GM19239 (cell line): Measurements from ENCODE around the gene MMD.
A peak's percentile ranks its signal among the peaks of the same experiment; 100 is the strongest.
"Not testable (repeated sequence)": the region's sequence is repeated elsewhere in the genome, so short reads cannot be mapped to it uniquely, and the experiment has no call there.

ENCODE experiments used
- DNase-seq: peaks from one replicate; pipeline ENCODE4 v3.0.0; 2011; ENCODE audit warnings: low spot score; ENCODE audit not compliant: insufficient read length
- FAIRE-seq: peaks from 2 replicates; lab custom pipeline; 2011; peaks lifted over from hg19 to GRCh38; lab: Jason Lieb, UNC

The MMD gene

DNA sequence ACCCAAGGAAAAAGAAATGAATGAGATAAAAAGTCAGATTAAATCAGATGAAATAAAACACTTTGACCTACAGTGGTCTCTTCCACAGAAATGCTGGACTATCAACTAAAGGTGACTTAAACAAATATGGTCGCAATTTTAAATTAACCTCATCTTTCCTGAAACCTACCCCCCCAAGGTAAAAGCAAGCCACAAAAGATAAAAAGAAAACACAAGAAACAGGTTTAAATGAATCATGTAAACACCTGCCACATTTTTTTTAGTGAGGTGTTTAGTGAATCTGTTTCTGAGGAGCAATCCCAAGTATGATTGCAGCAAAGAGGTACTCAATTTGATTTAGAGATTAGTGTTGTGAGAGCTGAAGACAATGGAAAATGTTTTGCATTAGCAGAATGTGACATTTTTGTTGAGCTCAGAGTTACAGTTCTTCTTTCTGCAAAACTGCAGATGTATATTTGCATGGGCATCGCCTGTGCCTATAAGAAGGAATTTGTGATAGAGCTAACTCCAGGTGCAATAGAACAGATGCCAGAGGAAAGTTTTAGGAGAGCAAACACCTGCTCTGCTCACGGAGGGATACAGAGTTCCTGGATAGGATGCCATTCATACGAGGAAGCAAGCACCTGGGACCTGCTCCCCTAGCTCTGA lies 3.4 kb upstream of the MMD start:
- DNase-seq (no peak), FAIRE-seq (peak; percentile 75)

DNA sequence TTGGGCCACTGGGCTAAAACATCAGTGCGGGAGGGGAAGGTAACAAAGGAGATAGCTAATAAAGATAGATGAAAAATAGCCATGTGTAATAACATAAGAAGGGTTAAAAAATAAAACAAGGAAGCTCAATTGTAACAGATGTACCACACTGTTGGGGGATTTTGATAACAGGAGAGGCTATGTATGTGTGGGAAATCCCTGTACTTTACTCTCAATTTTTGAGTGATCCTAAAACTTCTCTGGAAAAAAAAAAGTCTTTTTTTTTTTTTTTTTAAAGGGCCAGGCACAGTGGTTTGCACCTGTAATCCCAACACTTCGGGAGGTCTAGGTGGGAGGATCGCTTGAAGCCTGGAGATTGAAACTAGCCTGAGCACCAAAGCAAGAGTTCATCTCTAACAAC lies 1.9 kb upstream of the MMD start:
- no peak for DNase-seq
- no peak for FAIRE-seq

DNA sequence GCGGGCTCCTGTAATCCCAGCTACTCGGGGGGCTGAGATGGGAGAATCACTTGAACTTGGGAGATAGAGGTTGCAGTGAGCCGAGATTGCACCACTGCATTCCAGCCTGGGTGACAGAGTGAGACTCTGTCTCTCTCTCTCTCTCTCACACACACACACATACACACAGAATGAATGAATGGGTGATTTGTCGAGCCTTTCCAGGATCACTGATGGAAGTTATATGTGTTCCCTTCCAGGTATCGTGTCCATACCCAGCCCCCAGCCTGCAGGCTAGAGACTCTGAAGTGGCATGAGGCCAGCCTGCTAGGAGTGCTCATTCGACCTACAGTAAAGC lies 1.2 kb upstream of the MMD start:
- peak; percentile 14 for FAIRE-seq
- DNase-seq: not testable (repeated sequence)

DNA sequence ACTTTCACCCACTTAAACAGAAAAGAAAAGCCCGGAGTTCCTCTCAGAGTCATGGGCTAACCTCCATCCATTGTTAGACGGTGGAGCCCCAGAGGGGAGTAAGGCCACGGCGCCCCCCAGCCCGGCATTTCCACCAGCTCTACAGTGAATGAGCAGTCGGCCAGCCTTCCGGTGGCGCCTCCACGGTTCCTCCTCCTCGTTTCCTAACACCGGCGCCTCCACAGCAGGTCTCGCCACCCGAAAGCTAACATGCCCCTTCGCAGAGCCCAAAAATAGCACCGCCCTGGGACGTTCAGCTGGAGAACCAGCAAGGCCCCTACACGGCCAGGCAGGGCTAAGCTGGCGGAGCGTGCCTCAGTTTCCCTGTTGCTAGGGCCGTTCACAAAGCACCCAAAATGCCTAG lies 858 bp downstream of the MMD start:
- DNase-seq (no peak), FAIRE-seq (peak; percentile 62)

DNA sequence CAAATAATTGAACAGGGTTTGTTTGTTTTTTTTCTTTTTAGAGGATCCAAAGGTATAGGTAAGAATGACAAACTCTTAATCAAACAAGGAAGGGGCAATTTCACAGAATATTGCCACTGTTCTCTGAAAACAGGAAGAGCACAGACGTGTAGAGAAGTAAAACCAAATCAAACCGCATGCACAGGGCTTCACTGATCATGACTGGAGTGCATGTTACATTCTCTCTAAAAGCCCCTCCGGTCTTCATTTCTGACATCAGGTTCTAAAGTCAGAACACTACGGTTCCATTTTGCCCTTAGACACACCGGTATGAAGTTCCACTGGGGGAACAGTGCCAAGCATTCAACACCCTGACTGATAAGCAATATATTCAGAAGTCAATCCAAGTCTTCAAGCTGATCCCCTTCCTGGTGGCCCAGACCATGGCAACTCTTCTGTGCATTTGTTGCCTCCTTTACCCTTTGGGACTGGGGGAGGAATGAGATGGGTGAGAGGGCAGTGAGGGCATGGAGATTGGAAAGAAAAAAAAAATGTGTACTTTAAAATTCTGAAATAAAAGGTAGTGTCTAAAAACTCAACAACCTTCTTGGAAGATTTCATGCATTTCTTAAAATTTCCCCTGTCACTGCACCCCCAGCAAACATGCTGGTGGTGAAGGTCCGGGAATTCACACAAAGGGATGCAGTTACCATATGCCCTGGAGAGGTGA lies 1.4 kb downstream of the MMD start:
- DNase-seq: no peak
- peak; percentile 94 for FAIRE-seq

DNA sequence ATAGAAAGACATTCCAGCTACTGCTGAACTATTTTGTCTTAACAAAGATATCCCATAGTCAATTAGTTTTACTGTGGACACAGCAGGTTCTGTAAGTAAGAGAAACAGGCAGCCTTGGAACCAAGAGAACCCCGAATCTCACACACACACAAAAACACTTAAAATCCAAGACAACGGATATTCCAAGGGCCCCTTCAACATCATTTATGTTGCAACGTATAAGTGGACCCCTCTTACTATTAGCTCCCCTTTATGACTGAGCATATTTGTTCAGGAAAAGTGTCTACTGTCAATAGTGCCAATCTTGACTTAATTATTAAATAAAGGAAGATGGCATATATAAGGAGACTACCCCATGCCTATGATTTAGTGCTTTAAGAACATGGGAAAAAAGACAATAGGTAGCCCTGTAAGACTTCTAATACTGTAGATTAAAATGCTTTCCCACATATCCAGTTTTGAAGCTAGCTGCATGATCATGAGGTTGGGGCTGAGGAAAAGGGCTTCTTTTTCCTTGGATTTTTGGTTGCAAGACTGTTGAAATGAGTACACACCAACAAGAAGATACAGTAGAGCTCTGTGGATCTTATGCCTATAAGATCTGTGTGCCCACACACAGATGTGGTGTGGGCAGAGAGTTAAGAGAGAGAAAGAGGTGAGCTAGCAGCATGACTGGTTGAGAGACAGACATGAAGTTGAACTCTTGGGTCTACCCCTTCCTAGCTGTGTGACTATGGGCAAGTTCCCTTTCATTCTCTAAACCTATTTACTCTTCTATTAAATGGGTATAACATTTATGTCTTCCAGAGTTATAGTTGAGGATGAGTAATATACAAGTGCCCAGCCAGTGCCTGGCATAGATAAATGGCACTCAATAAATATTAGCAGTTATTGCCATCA lies 3.0 kb downstream of the MMD start:
- peak; percentile 77 for FAIRE-seq
- no peak for DNase-seq

DNA sequence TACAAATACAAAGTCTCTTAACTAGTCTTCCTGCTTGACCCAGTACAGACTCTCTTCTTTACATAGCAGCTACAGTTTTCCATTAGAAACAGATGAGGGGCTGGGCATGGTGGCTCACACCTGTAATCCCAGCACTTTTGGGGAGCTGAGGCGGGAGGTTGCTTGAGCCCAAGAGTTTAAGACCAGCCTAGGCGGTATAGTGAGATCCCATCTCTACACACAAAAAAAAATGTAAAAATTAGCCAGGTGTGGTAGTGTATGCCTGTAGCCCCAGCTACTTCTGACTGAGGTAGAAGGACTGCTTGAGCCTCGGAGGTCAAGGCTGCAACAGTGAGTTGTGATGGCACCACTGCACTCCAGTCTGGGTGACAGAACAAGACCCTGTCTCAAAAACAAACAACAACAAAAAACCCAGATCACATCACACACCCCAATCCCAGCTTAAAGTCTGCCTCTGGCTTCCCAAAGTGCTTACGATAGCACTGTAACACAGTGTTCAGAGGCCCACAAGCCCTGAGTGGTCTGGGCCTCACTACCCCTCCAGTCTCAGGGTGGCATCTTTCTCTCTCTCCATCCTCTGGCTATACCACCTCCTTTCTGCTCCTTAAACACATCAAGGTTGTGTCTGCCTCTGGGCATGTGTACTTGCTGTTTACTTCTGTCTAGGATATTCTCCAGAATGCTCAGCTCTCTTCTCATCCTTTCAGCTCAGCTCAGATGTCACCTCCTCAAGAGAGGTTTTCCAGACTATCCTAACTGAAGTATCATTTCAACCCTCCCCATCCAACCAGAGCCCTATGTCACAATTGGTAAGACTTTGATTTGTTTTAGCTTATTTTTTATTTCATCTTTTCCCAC lies 4.0 kb downstream of the MMD start:
- no peak for FAIRE-seq
- no peak for DNase-seq

DNA sequence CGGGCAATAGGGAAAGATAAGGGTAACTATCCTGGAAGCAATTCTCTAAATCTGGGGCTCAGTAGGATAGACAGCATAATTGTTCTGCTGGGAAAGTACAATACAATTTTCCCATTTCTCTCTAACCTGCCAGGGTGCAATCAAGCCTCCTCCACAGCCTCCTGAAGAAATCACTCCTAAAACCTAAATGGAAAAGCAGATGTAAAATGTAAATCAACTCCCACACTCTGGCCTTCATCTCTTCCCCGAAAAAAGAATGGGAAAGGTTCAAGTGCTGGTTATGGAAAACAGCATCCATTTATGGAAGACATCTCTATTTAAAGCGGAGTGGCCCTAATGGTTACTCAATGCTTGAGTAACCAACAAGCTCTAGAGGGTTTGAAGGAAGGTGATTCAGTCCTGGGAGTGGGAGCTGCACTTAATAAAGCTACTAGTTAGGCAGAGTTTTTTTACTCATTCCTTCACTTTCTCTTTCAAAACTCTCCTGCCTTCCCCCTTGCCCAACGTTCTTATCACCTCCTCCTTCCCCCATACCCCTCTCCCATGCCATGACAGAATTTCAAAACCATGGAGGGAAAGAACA lies 5.1 kb downstream of the MMD start:
- peak; percentile 60 for FAIRE-seq
- no peak for DNase-seq

DNA sequence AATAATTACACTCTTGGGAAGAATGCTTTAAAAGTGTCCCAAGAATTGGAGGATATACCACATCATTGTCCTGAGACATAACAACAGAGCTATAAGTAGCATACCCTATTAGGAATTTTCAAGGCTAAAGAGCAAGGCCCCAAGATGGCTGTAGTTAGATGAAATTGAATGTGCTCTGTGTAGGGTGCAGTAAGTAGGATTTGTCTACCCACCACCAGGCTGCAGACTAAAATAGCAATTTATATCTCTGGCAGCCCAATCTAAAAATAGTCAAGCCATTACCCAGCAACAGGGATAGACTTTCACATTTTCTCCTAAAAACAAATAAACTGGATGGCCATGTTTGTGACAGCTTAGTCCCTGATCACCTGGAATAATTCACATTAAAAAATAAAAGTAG lies 5.6 kb downstream of the MMD start:
- FAIRE-seq (peak; percentile 37), DNase-seq (no peak)

DNA sequence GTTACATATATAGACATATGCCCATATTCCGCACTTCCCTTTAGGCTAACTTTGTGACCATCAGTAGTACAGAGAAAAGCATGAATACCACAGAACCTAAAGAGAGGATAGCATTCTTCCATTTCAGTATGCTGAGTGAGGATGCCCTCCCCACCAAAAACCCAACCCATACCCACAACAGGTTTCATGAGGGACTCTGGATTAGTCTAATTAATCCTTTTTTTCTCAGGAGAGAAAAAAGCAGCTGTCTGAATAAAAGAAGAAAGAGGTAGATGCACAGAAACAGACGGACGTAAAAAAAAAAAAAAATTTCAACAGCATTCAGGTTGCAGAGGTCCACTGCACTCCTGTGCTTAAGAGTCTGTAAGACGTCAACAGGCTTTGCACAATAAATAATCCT lies 6.7 kb downstream of the MMD start:
- DNase-seq: no peak
- no peak for FAIRE-seq

DNA sequence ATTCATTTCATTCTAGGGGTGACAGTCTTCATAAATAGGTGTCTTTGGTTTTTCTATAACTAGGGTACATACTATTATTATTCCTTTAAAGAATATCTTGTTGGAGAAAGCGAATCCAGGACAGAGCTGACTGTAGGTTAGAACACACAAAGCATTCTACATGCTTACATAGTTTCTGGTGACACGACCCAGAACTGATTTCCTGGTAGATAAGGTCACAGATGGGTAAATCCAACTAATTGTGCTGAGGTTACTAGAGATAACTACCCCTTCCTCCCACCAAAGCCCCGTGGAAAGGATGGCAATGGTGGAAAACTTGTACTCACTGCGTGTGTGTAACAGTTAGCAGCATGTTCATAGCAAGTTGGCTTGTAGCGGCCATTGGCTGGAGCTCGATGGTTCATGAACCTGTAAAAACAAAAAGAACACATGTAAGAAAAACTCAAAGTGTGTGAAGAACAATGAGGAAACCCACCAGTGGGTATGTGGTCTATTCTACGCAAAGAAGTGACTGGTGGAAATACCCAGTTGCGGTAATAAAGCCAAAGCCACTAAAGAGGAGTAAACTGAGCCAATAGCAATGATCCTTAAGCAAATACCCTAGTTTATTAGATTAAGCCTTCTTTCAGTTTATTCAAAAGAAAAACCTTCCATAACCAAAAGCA lies 7.7 kb downstream of the MMD start:
- FAIRE-seq (no peak), DNase-seq (no peak)

DNA sequence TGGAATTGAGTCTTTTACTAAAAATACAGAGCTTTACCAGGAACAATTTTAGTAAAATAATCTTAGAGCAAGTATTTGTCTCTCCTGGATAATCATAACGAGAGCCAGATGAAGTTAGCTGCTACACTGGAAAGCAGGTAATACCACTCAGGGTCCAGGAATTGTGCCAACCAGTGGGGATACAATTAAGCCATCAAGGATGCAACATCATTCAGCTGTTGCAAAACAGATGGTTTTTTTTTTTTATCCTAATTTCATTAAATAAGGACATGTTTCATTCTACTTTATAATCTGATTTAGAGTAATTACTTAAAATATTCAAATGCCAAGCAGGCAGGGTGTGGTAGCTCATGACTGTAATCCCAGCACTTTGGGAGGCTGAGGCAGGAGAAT lies 10.2 kb downstream of the MMD start:
- FAIRE-seq (no peak), DNase-seq (no peak)

DNA sequence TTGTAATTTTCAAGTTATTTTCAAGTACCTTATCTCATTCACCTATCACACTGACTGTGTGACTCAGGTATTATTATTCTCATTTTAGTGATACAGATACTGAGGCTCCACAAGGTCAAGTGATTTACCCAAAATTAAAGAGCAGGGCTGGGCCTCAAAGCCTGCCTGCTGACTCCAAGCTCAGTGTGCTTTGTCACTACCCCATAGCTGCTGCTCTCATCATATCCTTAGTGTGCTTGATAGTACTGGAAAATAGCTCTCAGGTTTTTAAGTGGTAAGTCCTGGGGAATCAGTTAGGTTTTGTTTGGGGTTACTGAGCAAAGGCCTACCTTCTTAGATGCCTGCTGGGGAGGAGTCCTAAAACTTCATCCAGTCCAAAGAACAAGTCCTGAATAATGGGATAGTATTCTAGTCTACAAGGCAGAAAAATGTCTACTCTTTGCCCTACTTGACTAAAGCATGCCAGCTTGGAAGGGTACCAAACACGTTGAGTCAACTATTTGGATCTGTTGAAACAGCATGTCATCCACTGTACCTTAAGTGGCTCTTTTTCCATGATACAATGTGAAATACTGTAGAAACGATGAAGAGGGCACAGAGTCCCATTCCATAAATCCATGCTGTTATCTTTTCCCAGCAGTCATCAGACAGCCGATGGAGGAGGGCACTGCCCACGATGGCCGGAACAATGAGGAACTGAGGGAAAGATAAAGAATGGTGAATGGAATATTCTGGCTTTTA lies 10.7 kb downstream of the MMD start:
- DNase-seq (no peak), FAIRE-seq (no peak)

DNA sequence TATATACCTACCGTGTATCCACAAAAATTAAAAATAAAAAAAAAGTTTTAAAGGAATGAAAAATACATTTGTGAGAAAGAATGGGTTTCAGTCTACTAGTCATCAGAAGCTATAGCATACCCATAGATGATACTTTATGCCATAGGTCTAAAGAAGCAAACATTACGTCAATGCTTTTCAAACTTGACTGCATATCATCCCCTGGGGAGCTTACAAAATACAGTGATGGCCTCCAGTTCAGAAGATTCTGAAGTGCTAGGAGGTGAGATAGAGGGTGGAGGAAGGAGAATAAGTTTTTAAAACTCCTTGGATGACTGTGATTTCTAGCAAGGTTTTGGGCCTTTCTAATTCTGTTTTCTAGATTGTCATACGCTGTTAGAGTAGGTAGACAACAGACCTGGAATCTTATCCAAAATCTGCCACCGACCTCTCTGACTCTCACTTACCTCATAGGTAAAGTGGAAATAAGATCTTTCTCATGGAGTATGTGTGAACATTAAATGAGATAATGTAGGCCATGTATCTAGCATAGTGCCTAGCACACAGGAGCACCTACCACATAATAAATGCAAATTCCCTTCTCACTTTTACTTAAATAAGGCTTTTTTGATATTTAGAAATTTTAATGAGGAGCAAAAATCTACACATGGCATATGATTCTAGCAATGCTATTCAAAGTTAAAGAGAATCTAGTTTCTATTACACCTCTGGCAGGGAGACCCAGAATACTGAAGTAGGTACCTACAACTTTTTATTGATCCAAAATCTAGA lies 12.4 kb downstream of the MMD start:
- DNase-seq (no peak), FAIRE-seq (no peak)

DNA sequence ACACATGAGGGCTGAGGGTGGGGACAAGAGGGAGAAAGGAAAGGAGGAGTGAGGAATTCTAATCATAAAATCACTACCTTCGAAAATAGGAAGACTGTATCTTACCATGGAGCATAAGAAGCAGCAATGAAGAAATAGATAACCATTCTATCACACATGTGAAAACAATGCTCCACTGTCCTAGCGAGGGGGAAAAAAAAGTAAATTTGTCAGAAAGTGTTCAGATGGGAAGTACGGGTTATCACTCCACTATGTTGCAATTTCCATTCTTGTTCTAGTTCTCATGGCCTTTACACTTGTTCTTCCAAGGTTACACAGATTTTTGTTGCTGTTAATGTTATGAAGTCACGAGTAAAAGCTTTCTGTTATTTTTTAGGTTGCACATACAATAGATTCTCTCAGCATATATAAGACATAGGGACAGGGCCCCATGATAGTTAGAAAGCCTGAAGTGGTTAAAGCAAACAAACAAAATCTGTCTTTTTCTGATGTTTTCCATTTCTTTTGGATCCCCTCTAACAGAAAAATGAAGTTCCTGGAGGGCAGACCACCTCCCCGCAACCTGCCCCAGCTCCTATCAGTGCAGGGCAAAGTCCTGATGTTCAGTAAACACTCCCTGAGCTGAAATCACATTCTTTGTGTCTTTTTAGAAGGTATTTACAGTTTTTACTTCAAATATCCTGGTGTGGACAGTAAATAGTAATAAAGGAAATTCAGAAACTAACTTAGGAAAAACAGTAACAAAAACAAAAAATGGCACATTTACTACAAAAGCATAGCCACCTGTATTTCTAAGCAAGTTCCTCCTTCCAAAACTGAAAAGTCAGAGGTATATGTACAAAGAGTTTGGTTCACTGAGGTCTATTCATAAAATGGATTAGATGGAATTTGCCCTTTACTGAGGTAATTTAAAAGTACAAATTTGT lies 13.7 kb downstream of the MMD start:
- no peak for DNase-seq
- FAIRE-seq: no peak

DNA sequence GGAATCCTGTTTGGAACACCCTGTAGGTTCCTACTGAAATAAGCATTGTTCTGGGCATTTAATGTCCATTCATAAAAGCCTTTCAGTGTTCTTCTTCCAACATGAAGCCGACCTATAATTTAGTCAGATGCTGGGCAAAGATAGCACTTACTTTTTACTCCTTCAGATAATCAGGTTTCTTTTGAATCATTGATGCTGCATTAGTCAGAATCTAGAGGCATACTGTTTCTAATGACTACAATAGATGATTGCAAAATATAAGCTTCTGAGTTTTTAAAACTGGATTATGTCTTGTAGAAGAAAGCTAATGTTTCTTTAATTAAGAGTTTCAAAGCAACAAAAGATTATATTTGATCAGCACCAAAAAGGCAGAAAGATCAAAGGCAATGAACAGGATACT lies 16.0 kb downstream of the MMD start:
- DNase-seq (no peak), FAIRE-seq (no peak)

DNA sequence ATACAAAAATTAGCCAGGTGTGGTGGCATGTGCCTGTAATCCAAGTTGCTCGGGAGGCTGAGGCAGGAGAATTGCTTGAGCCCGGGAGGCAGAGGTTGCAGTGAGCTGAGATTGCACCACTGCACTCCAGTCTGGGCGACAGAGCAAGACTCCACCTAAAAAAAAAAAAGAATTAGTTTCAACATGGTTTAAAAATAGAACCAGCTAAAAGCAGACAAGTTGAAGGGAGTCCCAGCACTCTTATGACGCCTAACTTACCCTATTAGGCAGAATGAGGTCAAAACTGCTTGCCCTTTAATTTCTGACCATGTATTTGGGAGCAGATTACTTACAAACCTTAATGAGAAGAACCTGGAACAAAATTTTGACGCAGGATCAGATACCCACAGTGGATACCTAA lies 17.4 kb downstream of the MMD start:
- not testable (repeated sequence) for FAIRE-seq, DNase-seq
